ENCODE measurements around the gene TMEM163.

DNA sequence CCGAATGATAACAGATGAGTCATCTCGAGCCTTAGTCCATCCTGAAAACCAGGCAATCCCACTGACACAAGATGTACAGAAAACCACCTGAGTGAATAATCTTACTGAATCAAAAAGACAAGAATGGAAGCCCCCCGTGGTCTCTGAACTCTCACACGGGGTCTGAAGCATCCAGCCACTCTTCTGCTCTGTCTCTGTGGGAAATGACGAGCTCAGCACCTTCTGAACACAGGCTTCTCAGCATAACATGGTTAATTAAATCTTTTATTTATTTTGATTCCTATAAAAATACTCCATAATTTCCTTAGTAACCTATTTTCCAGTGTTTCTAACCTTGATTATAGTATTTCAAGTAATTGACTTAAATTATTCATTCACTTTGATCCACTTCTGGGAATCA lies 203.7 kb downstream of the TMEM163 start:
- TF ChIP-seq, protein P1, sequence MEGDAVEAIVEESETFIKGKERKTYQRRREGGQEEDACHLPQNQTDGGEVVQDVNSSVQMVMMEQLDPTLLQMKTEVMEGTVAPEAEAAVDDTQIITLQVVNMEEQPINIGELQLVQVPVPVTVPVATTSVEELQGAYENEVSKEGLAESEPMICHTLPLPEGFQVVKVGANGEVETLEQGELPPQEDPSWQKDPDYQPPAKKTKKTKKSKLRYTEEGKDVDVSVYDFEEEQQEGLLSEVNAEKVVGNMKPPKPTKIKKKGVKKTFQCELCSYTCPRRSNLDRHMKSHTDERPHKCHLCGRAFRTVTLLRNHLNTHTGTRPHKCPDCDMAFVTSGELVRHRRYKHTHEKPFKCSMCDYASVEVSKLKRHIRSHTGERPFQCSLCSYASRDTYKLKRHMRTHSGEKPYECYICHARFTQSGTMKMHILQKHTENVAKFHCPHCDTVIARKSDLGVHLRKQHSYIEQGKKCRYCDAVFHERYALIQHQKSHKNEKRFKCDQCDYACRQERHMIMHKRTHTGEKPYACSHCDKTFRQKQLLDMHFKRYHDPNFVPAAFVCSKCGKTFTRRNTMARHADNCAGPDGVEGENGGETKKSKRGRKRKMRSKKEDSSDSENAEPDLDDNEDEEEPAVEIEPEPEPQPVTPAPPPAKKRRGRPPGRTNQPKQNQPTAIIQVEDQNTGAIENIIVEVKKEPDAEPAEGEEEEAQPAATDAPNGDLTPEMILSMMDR (IDR thresholded peaks at IDR 0.05): no peak
- no peak for TF ChIP-seq EZH2 (IDR thresholded peaks at IDR 0.05)

Measured in neural progenitor cell (in vitro differentiated cells).